Smooth muscle cell (in vitro differentiated cells): ENCODE measurements around the gene ADGRF5. TPM values are rescaled to one million over a fixed set of nuclear protein-coding genes. Genes with fewer than 3 reads are reported as not detected.
"Not testable (repeated sequence)": the region's sequence is repeated elsewhere in the genome, so short reads cannot be mapped to it uniquely, and the experiment has no call there.

ENCODE experiments used
- DNase-seq: peaks from one replicate; lab custom pipeline; 2025; ENCODE audit not compliant: unreplicated experiment; lab: John Stamatoyannopoulos, UW
- H2AFZ ChIP-seq: fragments of 200-600 bp; sonication (generic); 2 replicates; pipeline ENCODE4 v1.6.0; 2016; ENCODE audit warnings: antibody characterized with exemption, low read depth, mild to moderate bottlenecking
- H3F3A ChIP-seq: fragments of 200-600 bp; sonication (generic); 2 replicates; pipeline ENCODE4 v1.6.0; 2017; ENCODE audit warnings: antibody characterized with exemption, low read depth
- H3K27ac ChIP-seq: fragments of 200-600 bp; sonication (generic); 2 replicates; pipeline ENCODE4 v1.5.1; 2016; ENCODE audit warnings: low read depth, mild to moderate bottlenecking
- H3K27me3 ChIP-seq: fragments of 200-600 bp; sonication (generic); 2 replicates; pipeline ENCODE4 v1.6.1; 2016; ENCODE audit warnings: low read depth, mild to moderate bottlenecking
- H3K36me3 ChIP-seq: fragments of 200-600 bp; sonication (generic); 2 replicates; pipeline ENCODE4 v1.5.1; 2016; ENCODE audit warnings: low read depth
- H3K4me1 ChIP-seq: fragments of 200-600 bp; sonication (generic); 2 replicates; pipeline ENCODE4 v1.5.1; 2016; ENCODE audit warnings: low read depth
- H3K4me2 ChIP-seq: fragments of 200-600 bp; sonication (generic); 2 replicates; pipeline ENCODE4 v1.6.0; 2016; ENCODE audit warnings: mild to moderate bottlenecking
- H3K4me3 ChIP-seq: fragments of 200-600 bp; sonication (generic); 2 replicates; pipeline ENCODE4 v1.5.1; 2016; ENCODE audit warnings: mild to moderate bottlenecking
- H3K79me2 ChIP-seq: fragments of 200-600 bp; sonication (generic); 2 replicates; pipeline ENCODE4 v1.6.0; 2016; ENCODE audit warnings: low read depth, mild to moderate bottlenecking
- H3K9ac ChIP-seq: fragments of 200-600 bp; sonication (generic); 2 replicates; pipeline ENCODE4 v1.6.0; 2016; ENCODE audit warnings: low read depth
- H3K9me3 ChIP-seq: fragments of 200-600 bp; sonication (generic); replicated peaks from 2 replicates; pipeline ENCODE4 v1.5.1; 2016; ENCODE audit warnings: low read depth
- H4K20me1 ChIP-seq: fragments of 200-600 bp; sonication (generic); 2 replicates; pipeline ENCODE4 v1.6.0; 2016; ENCODE audit warnings: low read depth
- CTCF ChIP-seq: fragments of 200-600 bp; sonication (generic); IDR thresholded peaks from 2 replicates; pipeline ENCODE4 v1.5.1; 2017; ENCODE audit warnings: borderline replicate concordance, mild to moderate bottlenecking, antibody characterized with exemption; ENCODE audit not compliant: insufficient read depth, poor library complexity, severe bottlenecking
- WGBS: methylation state at CpG from one replicate; pipeline ENCODE4 v1.1.7; 2016; ENCODE audit warnings: low lambda C conversion rate; 5-methylcytosine and 5-hydroxymethylcytosine counted together
- polyA plus RNA-seq: library from polyadenylated mRNA; unstranded; fragments of >200 nt; fragmentation: Nextera tagmentation; extraction: Ambion mirVana; gene quantifications from 2 replicates; pipeline ENCODE4 v1.2.1, GENCODE V29; 2016
- total RNA-seq: library from RNA; depleted of rRNA; stranded (reverse); fragments of >200 nt; gene quantifications from 2 replicates; pipeline ENCODE4 v1.2.3, GENCODE V29; 2014

Gene ADGRF5
- total and polyA plus RNA-seq, 2 experiments from 2014 or later: 0.13 TPM; not detected in 1

GRCh38 chr6:46855966-46856365 is 65.8 kb downstream of the ADGRF5 start:
- not testable (repeated sequence) for H3K9ac ChIP-seq

GRCh38 chr6:46851576-46851975 is 70.2 kb downstream of the ADGRF5 start:
- not testable (repeated sequence) for H3F3A ChIP-seq, DNase-seq, H2AFZ ChIP-seq, H3K27ac ChIP-seq, H3K4me3 ChIP-seq, H3K9ac ChIP-seq, H3K79me2 ChIP-seq, H3K4me1 ChIP-seq, H3K9me3 ChIP-seq, H3K4me2 ChIP-seq, H3K36me3 ChIP-seq, H4K20me1 ChIP-seq, H3K27me3 ChIP-seq
- 78% methylated on average over 4 of the region's 4 CpGs for WGBS

More at GRCh38 chr6:46855966-46856365, 65.8 kb downstream of the ADGRF5 start:
- not testable (repeated sequence) for H2AFZ ChIP-seq, H3K27me3 ChIP-seq, H3K4me1 ChIP-seq, H3K36me3 ChIP-seq, H3K4me2 ChIP-seq, H3K9me3 ChIP-seq, H3F3A ChIP-seq, DNase-seq, H3K79me2 ChIP-seq, H3K27ac ChIP-seq, H4K20me1 ChIP-seq, H3K4me3 ChIP-seq
- 5% methylated on average over 1 of the region's 1 CpG for WGBS
- TF ChIP-seq CTCF: peak; percentile 72

GRCh38 chr6:46850792-46851191 is 70.9 kb downstream of the ADGRF5 start:
- no peak overlapping the region for H3K4me3 ChIP-seq
- H3K27me3 ChIP-seq: no peaks in the 10 kb centered on the region
- H3K4me2 ChIP-seq: no peak overlapping the region
- no peaks in the 10 kb centered on the region for H3K36me3 ChIP-seq
- no peaks in the 10 kb centered on the region for H3F3A ChIP-seq
- H3K4me1 ChIP-seq: peaks cover 7% of the 10 kb centered on the region
- no peaks in the 10 kb centered on the region for H3K9me3 ChIP-seq
- H2AFZ ChIP-seq: no peak overlapping the region
- DNase-seq: no peak
- H3K79me2 ChIP-seq: no peaks in the 10 kb centered on the region
- no peak overlapping the region for H3K27ac ChIP-seq
- 72% methylated on average over 2 of the region's 2 CpGs for WGBS
- TF ChIP-seq CTCF: no peak
- no peak overlapping the region for H3K9ac ChIP-seq
- H4K20me1 ChIP-seq: no peaks in the 10 kb centered on the region

GRCh38 chr6:46849361-46849690 is 72.4 kb downstream of the ADGRF5 start:
- Histone ChIP-seq H3K79me2 (no peaks in the 10 kb centered on the region), H3K4me1 (peaks cover 7% of the 10 kb centered on the region), H3K9me3 (no peaks in the 10 kb centered on the region), H4K20me1 (no peaks in the 10 kb centered on the region), H2AFZ (peak overlapping the region; percentile 84), H3K27me3 (no peaks in the 10 kb centered on the region), H3K36me3 (no peaks in the 10 kb centered on the region), H3K4me3 (peak overlapping the region; percentile 44), H3K4me2 (peak overlapping the region; percentile 83), H3K27ac (no peak overlapping the region), H3F3A (no peaks in the 10 kb centered on the region), H3K9ac (no peak overlapping the region)
- 85% methylated on average over 5 of the region's 5 CpGs for WGBS
- no peak for DNase-seq
- no peak for TF ChIP-seq CTCF
